ENCODE measurements around the gene MED10. TPM values are rescaled to one million over a fixed set of nuclear protein-coding genes. Genes with fewer than 3 reads are reported as not detected.

MED10 gene
- total and polyA plus RNA-seq, 2 experiments from 2014 or later, result 16.0 to 58.1 TPM

- H2AFZ ChIP-seq, result no peak overlapping the region
- H4K20me1 ChIP-seq (replicated peaks; ENCODE audit: insufficient read depth), result no peaks in the 10 kb centered on the region
- no peak overlapping the region for H3K27ac ChIP-seq (ENCODE audit: low read depth)
- TF ChIP-seq EZH2phosphoT487 (IDR thresholded peaks at IDR 0.05; ENCODE audit: unreplicated experiment) (no peak), POLR2AphosphoS5 (IDR thresholded peaks at IDR 0.05; ENCODE audit: low read depth) (no peak), ZNF462 (CRISPR knock-in tag; IDR thresholded peaks at IDR 0.05) (no peak), EZH2 (IDR thresholded peaks at IDR 0.05; ENCODE audit: low read depth, unreplicated experiment) (no peak), REST (IDR thresholded peaks at IDR 0.05; ENCODE audit: unreplicated experiment) (no peak)
- no peaks in the 10 kb centered on the region for H3K36me3 ChIP-seq (ENCODE audit: insufficient read depth)
- no peak overlapping the region for H3K4me3 ChIP-seq
- no peak overlapping the region for H3K4me2 ChIP-seq
- Mint-ChIP-seq H3K4me3 (no peak overlapping the region), H3K9me3 (peaks cover 9% of the 10 kb centered on the region; the same call in 2 of the 3 replicates), H3K4me1 (no peaks in the 10 kb centered on the region), H3K27ac (no peak overlapping the region), H3K27me3 (ENCODE audit: insufficient read depth, low read depth, poor library complexity) (peaks cover 4% of the 10 kb centered on the region), H3K36me3 (ENCODE audit: low read depth) (no peaks in the 10 kb centered on the region)
- peaks cover 4% of the 10 kb centered on the region; the same call in 1 of the 2 replicates for H3K9me2 ChIP-seq (ENCODE audit: insufficient read depth)
- no peaks in the 10 kb centered on the region for H3F3A ChIP-seq (replicated peaks; ENCODE audit: low read depth)
- no peak for DNase-seq (ENCODE audit: low spot score)
- ATAC-seq, result no peak
- H3K79me2 ChIP-seq (replicated peaks; ENCODE audit: insufficient read depth), result no peaks in the 10 kb centered on the region
- no peaks in the 10 kb centered on the region for H3K27me3 ChIP-seq (ENCODE audit: insufficient read depth)
- H3K4me1 ChIP-seq (ENCODE audit: insufficient read depth), result no peaks in the 10 kb centered on the region
Observed at GRCh38 chr5:6427694-6428093, 49.3 kb upstream of the MED10 start.
